Measurements from ENCODE around the gene SAP30BP. TPM values are rescaled to one million over a fixed set of nuclear protein-coding genes. Genes with fewer than 3 reads are reported as not detected.
A peak's percentile ranks its signal among the peaks of the same experiment; 100 is the strongest.

The SAP30BP gene
- total and polyA plus RNA-seq, 10 of the 15 experiments (the other 5 are each of a cell fraction or from before 2014, with no cell fraction given), result 57.9 to 166 (median 94.5) TPM

DNA sequence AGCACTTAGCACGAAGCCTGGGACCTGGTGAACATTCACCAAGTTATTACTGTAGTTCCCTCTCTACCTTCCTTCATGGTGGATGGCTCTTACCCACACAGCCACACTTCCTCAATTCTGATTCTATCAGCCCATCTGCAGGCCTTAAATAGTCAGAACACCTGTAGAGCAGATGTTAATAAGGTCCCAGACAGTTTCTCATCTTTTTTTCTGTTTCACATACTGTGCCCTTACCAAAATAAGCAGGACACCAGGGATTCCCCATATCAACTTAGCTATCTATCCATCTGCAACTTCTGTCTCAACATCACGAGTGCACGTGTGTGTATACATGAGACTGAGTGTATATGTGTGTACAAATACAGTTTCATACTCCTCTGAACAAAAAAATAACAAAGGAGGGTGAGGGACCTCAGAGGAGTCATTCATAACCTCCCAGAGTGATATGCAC is 3.0 kb upstream of the SAP30BP start (continued):
- peak; percentile 78 for TF ChIP-seq PAX5 (IDR thresholded peaks at IDR 0.05; ENCODE audit: borderline replicate concordance, low read depth, low read length)
- TF ChIP-seq ZNF274 (IDR thresholded peaks at IDR 0.05; ENCODE audit: insufficient read depth, insufficient read length), result no peak
- no peak for TF ChIP-seq SREBF1 (IDR thresholded peaks at IDR 0.05; ENCODE audit: low read length)
- peak; percentile 74 for TF ChIP-seq EED (IDR thresholded peaks at IDR 0.05; ENCODE audit: low read depth)
- no peak for TF ChIP-seq BMI1 (IDR thresholded peaks at IDR 0.05; ENCODE audit: borderline replicate concordance)
- TF ChIP-seq RAD21 (IDR thresholded peaks at IDR 0.05; ENCODE audit: insufficient read depth, low read depth, low read length), result no peak
- TF ChIP-seq FOXM1 (IDR thresholded peaks at IDR 0.05; ENCODE audit: low read depth, low read length), result peak; percentile 90
- peak; percentile 60 for TF ChIP-seq IKZF1 (conservative IDR thresholded peaks at IDR 0.05)
- TF ChIP-seq ZNF207 (IDR thresholded peaks at IDR 0.05; ENCODE audit: borderline replicate concordance), result no peak
- peak; percentile 29; the same call in 1 of the 2 replicates for TF ChIP-seq CREB1 (IDR thresholded peaks at IDR 0.05; ENCODE audit: low read depth)
- TF ChIP-seq SMAD5 (IDR thresholded peaks at IDR 0.05; ENCODE audit: low read depth), result no peak
- TF ChIP-seq MTA2 (IDR thresholded peaks at IDR 0.05; ENCODE audit: low read depth), result peak; percentile 72
- TF ChIP-seq, protein P1, sequence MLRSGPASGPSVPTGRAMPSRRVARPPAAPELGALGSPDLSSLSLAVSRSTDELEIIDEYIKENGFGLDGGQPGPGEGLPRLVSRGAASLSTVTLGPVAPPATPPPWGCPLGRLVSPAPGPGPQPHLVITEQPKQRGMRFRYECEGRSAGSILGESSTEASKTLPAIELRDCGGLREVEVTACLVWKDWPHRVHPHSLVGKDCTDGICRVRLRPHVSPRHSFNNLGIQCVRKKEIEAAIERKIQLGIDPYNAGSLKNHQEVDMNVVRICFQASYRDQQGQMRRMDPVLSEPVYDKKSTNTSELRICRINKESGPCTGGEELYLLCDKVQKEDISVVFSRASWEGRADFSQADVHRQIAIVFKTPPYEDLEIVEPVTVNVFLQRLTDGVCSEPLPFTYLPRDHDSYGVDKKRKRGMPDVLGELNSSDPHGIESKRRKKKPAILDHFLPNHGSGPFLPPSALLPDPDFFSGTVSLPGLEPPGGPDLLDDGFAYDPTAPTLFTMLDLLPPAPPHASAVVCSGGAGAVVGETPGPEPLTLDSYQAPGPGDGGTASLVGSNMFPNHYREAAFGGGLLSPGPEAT (IDR thresholded peaks at IDR 0.05; ENCODE audit: low read depth), result peak; percentile 47; the same call in 1 of the 2 replicates
- peak; percentile 90 for TF ChIP-seq MEF2A (IDR thresholded peaks at IDR 0.05; ENCODE audit: insufficient read depth, low read depth, low read length)
- TF ChIP-seq, protein P2, sequence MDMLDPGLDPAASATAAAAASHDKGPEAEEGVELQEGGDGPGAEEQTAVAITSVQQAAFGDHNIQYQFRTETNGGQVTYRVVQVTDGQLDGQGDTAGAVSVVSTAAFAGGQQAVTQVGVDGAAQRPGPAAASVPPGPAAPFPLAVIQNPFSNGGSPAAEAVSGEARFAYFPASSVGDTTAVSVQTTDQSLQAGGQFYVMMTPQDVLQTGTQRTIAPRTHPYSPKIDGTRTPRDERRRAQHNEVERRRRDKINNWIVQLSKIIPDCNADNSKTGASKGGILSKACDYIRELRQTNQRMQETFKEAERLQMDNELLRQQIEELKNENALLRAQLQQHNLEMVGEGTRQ (IDR thresholded peaks at IDR 0.05; ENCODE audit: borderline replicate concordance, low read depth, low read length), result no peak
- no peak for TF ChIP-seq ASH2L (IDR thresholded peaks at IDR 0.05; ENCODE audit: borderline replicate concordance, low read depth)
- TF ChIP-seq YBX1 (IDR thresholded peaks at IDR 0.05), result no peak
- TF ChIP-seq, protein P3, sequence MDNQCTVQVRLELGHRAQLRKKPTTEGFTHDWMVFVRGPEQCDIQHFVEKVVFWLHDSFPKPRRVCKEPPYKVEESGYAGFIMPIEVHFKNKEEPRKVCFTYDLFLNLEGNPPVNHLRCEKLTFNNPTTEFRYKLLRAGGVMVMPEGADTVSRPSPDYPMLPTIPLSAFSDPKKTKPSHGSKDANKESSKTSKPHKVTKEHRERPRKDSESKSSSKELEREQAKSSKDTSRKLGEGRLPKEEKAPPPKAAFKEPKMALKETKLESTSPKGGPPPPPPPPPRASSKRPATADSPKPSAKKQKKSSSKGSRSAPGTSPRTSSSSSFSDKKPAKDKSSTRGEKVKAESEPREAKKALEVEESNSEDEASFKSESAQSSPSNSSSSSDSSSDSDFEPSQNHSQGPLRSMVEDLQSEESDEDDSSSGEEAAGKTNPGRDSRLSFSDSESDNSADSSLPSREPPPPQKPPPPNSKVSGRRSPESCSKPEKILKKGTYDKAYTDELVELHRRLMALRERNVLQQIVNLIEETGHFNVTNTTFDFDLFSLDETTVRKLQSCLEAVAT (IDR thresholded peaks at IDR 0.05), result no peak
- TF ChIP-seq, protein P4, sequence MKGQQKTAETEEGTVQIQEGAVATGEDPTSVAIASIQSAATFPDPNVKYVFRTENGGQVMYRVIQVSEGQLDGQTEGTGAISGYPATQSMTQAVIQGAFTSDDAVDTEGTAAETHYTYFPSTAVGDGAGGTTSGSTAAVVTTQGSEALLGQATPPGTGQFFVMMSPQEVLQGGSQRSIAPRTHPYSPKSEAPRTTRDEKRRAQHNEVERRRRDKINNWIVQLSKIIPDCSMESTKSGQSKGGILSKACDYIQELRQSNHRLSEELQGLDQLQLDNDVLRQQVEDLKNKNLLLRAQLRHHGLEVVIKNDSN (IDR thresholded peaks at IDR 0.05; ENCODE audit: borderline replicate concordance, extremely low read length, insufficient read depth, low read depth, low read length), result no peak
- no peak for TF ChIP-seq ZNF622 (IDR thresholded peaks at IDR 0.05)
- no peak for TF ChIP-seq GATAD2B (conservative IDR thresholded peaks at IDR 0.05; ENCODE audit: low read depth)
- peak; percentile 88; the same call in 1 of the 2 replicates for TF ChIP-seq TCF3 (IDR thresholded peaks at IDR 0.05; ENCODE audit: borderline replicate concordance, insufficient read depth, low read depth, low read length)
- peak; percentile 41; the same call in 2 of the 3 replicates for TF ChIP-seq POU2F2 (IDR thresholded peaks at IDR 0.05; ENCODE audit: borderline replicate concordance, low read depth, low read length)
- TF ChIP-seq, protein P5, sequence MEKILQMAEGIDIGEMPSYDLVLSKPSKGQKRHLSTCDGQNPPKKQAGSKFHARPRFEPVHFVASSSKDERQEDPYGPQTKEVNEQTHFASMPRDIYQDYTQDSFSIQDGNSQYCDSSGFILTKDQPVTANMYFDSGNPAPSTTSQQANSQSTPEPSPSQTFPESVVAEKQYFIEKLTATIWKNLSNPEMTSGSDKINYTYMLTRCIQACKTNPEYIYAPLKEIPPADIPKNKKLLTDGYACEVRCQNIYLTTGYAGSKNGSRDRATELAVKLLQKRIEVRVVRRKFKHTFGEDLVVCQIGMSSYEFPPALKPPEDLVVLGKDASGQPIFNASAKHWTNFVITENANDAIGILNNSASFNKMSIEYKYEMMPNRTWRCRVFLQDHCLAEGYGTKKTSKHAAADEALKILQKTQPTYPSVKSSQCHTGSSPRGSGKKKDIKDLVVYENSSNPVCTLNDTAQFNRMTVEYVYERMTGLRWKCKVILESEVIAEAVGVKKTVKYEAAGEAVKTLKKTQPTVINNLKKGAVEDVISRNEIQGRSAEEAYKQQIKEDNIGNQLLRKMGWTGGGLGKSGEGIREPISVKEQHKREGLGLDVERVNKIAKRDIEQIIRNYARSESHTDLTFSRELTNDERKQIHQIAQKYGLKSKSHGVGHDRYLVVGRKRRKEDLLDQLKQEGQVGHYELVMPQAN (conservative IDR thresholded peaks at IDR 0.05), result no peak
- no peak for TF ChIP-seq CHD1 (IDR thresholded peaks at IDR 0.05; ENCODE audit: low read depth, low read length)
- no peak for TF ChIP-seq SIX5 (IDR thresholded peaks at IDR 0.05; ENCODE audit: low read depth, low read length, severe bottlenecking)
